Measurements from ENCODE around the gene GMPR2. TPM values are rescaled to one million over a fixed set of nuclear protein-coding genes. Genes with fewer than 3 reads are reported as not detected.

GMPR2 gene
- total RNA-seq, 5 donors from 2014 or later (not counting 1 experiment from before 2014, with no cell fraction given), result 53.8 to 81.2 (median 64.0) TPM

- no peak overlapping the region for H3K27ac ChIP-seq (ENCODE audit: low read length)
- H3K4me1 ChIP-seq (ENCODE audit: control insufficient read depth in 1 of 2, extremely low read depth in 1 of 2, insufficient read depth in 2 of 2, low read length in 2 of 2), result peaks cover 15 to 29% of the 10 kb centered on the region in 2 experiments
- H3K36me3 Mint-ChIP-seq, result peaks cover 29% of the 10 kb centered on the region
- peaks cover 34 to 43% (median 37%) of the 10 kb centered on the region in 3 donors for H3K4me1 Mint-ChIP-seq
- H3K4me3 ChIP-seq (ENCODE audit: control insufficient read depth in 1 of 2, extremely low read depth in 1 of 2, low read length in 1 of 2), result no peak overlapping the region
- ChIA-PET POLR2A (interaction anchor here (0.8 to 2.3 kb wide), 3 partner anchors 27 to 61 kb away, joined by 3 to 19 read pairs (median 3); partner anchors contain the start of gene TINF2 (in 1 of the 2)), CTCF (interaction anchor here (0.6 to 2.6 kb wide), 6 partner anchors 9 to 161 kb away, joined by 3 to 30 read pairs (median 3); partner anchors contain the start of gene TINF2 (in 1 of the 2))
- H3K4me3 Mint-ChIP-seq, result peak overlapping the region; percentile 84 to 90 (median 90)
- DNase-seq (no peak), ATAC-seq (replicated peaks in 1 of 4) (no peak)
- no peaks in the 10 kb centered on the region for H3K27me3 ChIP-seq (replicated peaks in 1 of 2; ENCODE audit: control insufficient read depth in 2 of 2, extremely low read depth in 1 of 2, insufficient read depth in 2 of 2, low read length in 1 of 2)
- no peaks in the 10 kb centered on the region for H3K27me3 Mint-ChIP-seq
- peaks cover 14 to 39% of the 10 kb centered on the region in 2 donors for H3K36me3 ChIP-seq (ENCODE audit: control insufficient read depth in 2 of 2, extremely low read depth in 1 of 2, insufficient read depth in 1 of 2, low read length in 1 of 2)
- H3K27ac Mint-ChIP-seq, result peak overlapping the region in 1 of 2 donors; percentile 95
- 94% methylated on average over 10 of the region's 14 CpGs for WGBS (ENCODE audit: insufficient coverage)
- H3K9me3 ChIP-seq, result no peaks in the 10 kb centered on the region
- H3K9me3 Mint-ChIP-seq, result no peaks in the 10 kb centered on the region
Observed at GRCh38 chr14:24269910-24270536, 37.3 kb downstream of the GMPR2 start.

GRCh38 chr14:24270537-24271133 lies 37.9 kb downstream of the GMPR2 start:
- H3K4me3 ChIP-seq (ENCODE audit: control insufficient read depth in 1 of 2, extremely low read depth in 1 of 2, low read length in 1 of 2), result peak overlapping the region; percentile 82 to 94
- H3K27ac ChIP-seq (ENCODE audit: low read length), result peak overlapping the region; percentile 96
- no peaks in the 10 kb centered on the region for H3K27me3 ChIP-seq (replicated peaks in 1 of 2; ENCODE audit: control insufficient read depth in 2 of 2, extremely low read depth in 1 of 2, insufficient read depth in 2 of 2, low read length in 1 of 2)
- peak overlapping the region; percentile 84 to 90 (median 90) for H3K4me3 Mint-ChIP-seq
- H3K9me3 ChIP-seq, result no peaks in the 10 kb centered on the region
- ChIA-PET POLR2A (interaction anchor here (0.6 to 2.3 kb wide), 5 partner anchors 27 to 159 kb away, joined by 3 to 19 read pairs (median 5); partner anchors contain the start of genes CBLN3 (in 1 of the 2), KHNYN (in 1 of the 2) and TINF2 (in 1 of the 2)), CTCF (interaction anchor here (0.6 to 2.6 kb wide), 7 partner anchors 9 to 161 kb away, joined by 3 to 30 read pairs (median 6); partner anchors contain the start of genes TINF2 (in 2 of the 2) and CIDEB (in 1 of the 2))
- peaks cover 28% of the 10 kb centered on the region for H3K36me3 Mint-ChIP-seq
- peaks cover 15 to 29% of the 10 kb centered on the region in 2 experiments for H3K4me1 ChIP-seq (ENCODE audit: control insufficient read depth in 1 of 2, extremely low read depth in 1 of 2, insufficient read depth in 2 of 2, low read length in 2 of 2)
- H3K4me1 Mint-ChIP-seq, result peaks cover 34 to 50% (median 37%) of the 10 kb centered on the region in 3 donors
- WGBS (ENCODE audit: insufficient coverage), result 21% methylated on average over 13 of the region's 13 CpGs
- peaks cover 14 to 33% of the 10 kb centered on the region in 2 donors for H3K36me3 ChIP-seq (ENCODE audit: control insufficient read depth in 2 of 2, extremely low read depth in 1 of 2, insufficient read depth in 1 of 2, low read length in 1 of 2)
- no peaks in the 10 kb centered on the region for H3K27me3 Mint-ChIP-seq
- ATAC-seq (replicated peaks in 1 of 4) (peak in 2 of 4 experiments; percentile 4), DNase-seq (no peak)
- H3K9me3 Mint-ChIP-seq, result no peaks in the 10 kb centered on the region
- H3K27ac Mint-ChIP-seq, result peak overlapping the region; percentile 93 to 95

GRCh38 chr14:24271134-24271833 lies 38.6 kb downstream of the GMPR2 start, which contains the start of gene RABGGTA:
Gene RABGGTA, minus strand, starts transcription at chr14:24271597. Its CDS starts 482 bp downstream, at chr14:24271115.
- Histone ChIP-seq H3K4me3 (ENCODE audit: control insufficient read depth in 1 of 2, extremely low read depth in 1 of 2, low read length in 1 of 2) (peak within 1 kb of the TSS; percentile 82 to 94), H3K27me3 (replicated peaks in 1 of 2; ENCODE audit: control insufficient read depth in 2 of 2, extremely low read depth in 1 of 2, insufficient read depth in 2 of 2, low read length in 1 of 2) (no peaks in the 10 kb centered on the region), H3K27ac (ENCODE audit: low read length) (peak within 1 kb of the TSS; percentile 96), H3K36me3 (ENCODE audit: control insufficient read depth in 2 of 2, extremely low read depth in 1 of 2, insufficient read depth in 1 of 2, low read length in 1 of 2) (peaks cover 14 to 27% of the 10 kb centered on the region in 2 donors), H3K9me3 (no peaks in the 10 kb centered on the region), H3K4me1 (ENCODE audit: control insufficient read depth in 1 of 2, extremely low read depth in 1 of 2, insufficient read depth in 2 of 2, low read length in 2 of 2) (peaks cover 15 to 29% of the 10 kb centered on the region in 2 experiments)
- Mint-ChIP-seq H3K27me3 (no peaks in the 10 kb centered on the region), H3K36me3 (peaks cover 23% of the 10 kb centered on the region), H3K27ac (peak within 1 kb of the TSS; percentile 95 to 97), H3K4me3 (peak within 1 kb of the TSS; percentile 84 to 90 (median 90)), H3K9me3 (no peaks in the 10 kb centered on the region), H3K4me1 (peaks cover 34 to 51% (median 37%) of the 10 kb centered on the region in 3 donors)
- WGBS (ENCODE audit: insufficient coverage), result under 1% methylated on average over 53 of the region's 61 CpGs
- ChIA-PET CTCF (interaction anchor here (1.0 to 2.6 kb wide), 9 partner anchors 8 to 160 kb away, joined by 3 to 30 read pairs (median 5); partner anchors contain the start of genes TINF2 (in 2 of the 2) and CIDEB (in 1 of the 2)), POLR2A (interaction anchor here (0.5 to 2.3 kb wide), 6 partner anchors 26 to 158 kb away, joined by 3 to 19 read pairs (median 4); partner anchors contain the start of genes CBLN3 (in 1 of the 2), KHNYN (in 1 of the 2) and TINF2 (in 1 of the 2))
- DNase-seq (peak; percentile 85 to 98 (median 96)), ATAC-seq (replicated peaks in 1 of 4) (peak; percentile 87 to 97 (median 95))

GRCh38 chr14:24271834-24272263 lies 39.1 kb downstream of the GMPR2 start:
- Mint-ChIP-seq H3K9me3 (no peaks in the 10 kb centered on the region), H3K4me1 (peaks cover 34 to 54% (median 40%) of the 10 kb centered on the region in 3 donors), H3K4me3 (peak overlapping the region; percentile 84 to 90 (median 90)), H3K27me3 (no peaks in the 10 kb centered on the region), H3K36me3 (peaks cover 17% of the 10 kb centered on the region), H3K27ac (peak overlapping the region; percentile 94 to 97)
- peak overlapping the region; percentile 94 for H3K27ac ChIP-seq (ENCODE audit: low read length)
- ChIA-PET POLR2A (interaction anchor here (0.5 to 2.3 kb wide), 3 partner anchors 29 to 158 kb away, joined by 3 to 19 read pairs (median 5); partner anchors contain the start of genes CBLN3 (in 1 of the 2), KHNYN (in 1 of the 2) and TINF2 (in 1 of the 2)), CTCF (interaction anchor here in 1 of 2 donors (0.7 to 2.3 kb wide), 6 partner anchors 28 to 160 kb away, joined by 3 to 30 read pairs (median 4); partner anchors contain the start of genes CIDEB and TINF2)
- H3K4me1 ChIP-seq (ENCODE audit: control insufficient read depth in 1 of 2, extremely low read depth in 1 of 2, insufficient read depth in 2 of 2, low read length in 2 of 2), result peaks cover 15 to 29% of the 10 kb centered on the region in 2 experiments
- H3K36me3 ChIP-seq (ENCODE audit: control insufficient read depth in 2 of 2, extremely low read depth in 1 of 2, insufficient read depth in 1 of 2, low read length in 1 of 2), result peaks cover 14 to 23% of the 10 kb centered on the region in 2 donors
- ATAC-seq (replicated peaks in 1 of 4), result no peak
- WGBS (ENCODE audit: insufficient coverage), result 11% methylated on average over 3 of the region's 3 CpGs
- H3K27me3 ChIP-seq (replicated peaks in 1 of 2; ENCODE audit: control insufficient read depth in 2 of 2, extremely low read depth in 1 of 2, insufficient read depth in 2 of 2, low read length in 1 of 2), result no peaks in the 10 kb centered on the region
- H3K4me3 ChIP-seq (ENCODE audit: control insufficient read depth in 1 of 2, extremely low read depth in 1 of 2, low read length in 1 of 2), result peak overlapping the region; percentile 27 to 94
- no peaks in the 10 kb centered on the region for H3K9me3 ChIP-seq
- DNase-seq, result no peak

- Histone ChIP-seq H3K4me3 (ENCODE audit: control insufficient read depth in 1 of 2, extremely low read depth in 1 of 2, low read length in 1 of 2) (no peak overlapping the region), H3K36me3 (ENCODE audit: control insufficient read depth in 2 of 2, extremely low read depth in 1 of 2, insufficient read depth in 1 of 2, low read length in 1 of 2) (peaks cover 14 to 17% of the 10 kb centered on the region in 2 donors), H3K27ac (ENCODE audit: low read length) (peak overlapping the region; percentile 94), H3K27me3 (replicated peaks in 1 of 2; ENCODE audit: control insufficient read depth in 2 of 2, extremely low read depth in 1 of 2, insufficient read depth in 2 of 2, low read length in 1 of 2) (no peaks in the 10 kb centered on the region), H3K9me3 (no peaks in the 10 kb centered on the region), H3K4me1 (ENCODE audit: control insufficient read depth in 1 of 2, extremely low read depth in 1 of 2, insufficient read depth in 2 of 2, low read length in 2 of 2) (peaks cover 15 to 29% of the 10 kb centered on the region in 2 experiments)
- ATAC-seq (replicated peaks in 1 of 4) (no peak), DNase-seq (no peak)
- Mint-ChIP-seq H3K27ac (peak overlapping the region; percentile 94 to 97), H3K9me3 (no peaks in the 10 kb centered on the region), H3K4me3 (peak overlapping the region in 2 of 3 donors; percentile 90), H3K27me3 (no peaks in the 10 kb centered on the region), H3K4me1 (peaks cover 34 to 58% (median 36%) of the 10 kb centered on the region in 3 donors), H3K36me3 (peaks cover 11% of the 10 kb centered on the region)
- CTCF ChIA-PET, result interaction anchor here in 1 of 2 donors (0.7 to 2.0 kb wide), 5 partner anchors 30 to 159 kb away, joined by 3 to 10 read pairs (median 4); partner anchors contain the start of genes CIDEB and TINF2
- 94% methylated on average over 2 of the region's 2 CpGs for WGBS (ENCODE audit: insufficient coverage)
- POLR2A ChIA-PET, result interaction anchor here in 1 of 2 donors (2.3 kb wide), 1 partner anchor 30 kb away, joined by 19 read pairs; the partner anchor contains the start of gene TINF2
Observed at GRCh38 chr14:24272467-24272866, 39.7 kb downstream of the GMPR2 start.
